Ecto neural progenitor cell (in vitro differentiated cells): ENCODE data around the gene MRPL46.
"Not testable (repeated sequence)": the region's sequence is repeated elsewhere in the genome, so short reads cannot be mapped to it uniquely, and the experiment has no call there.

ENCODE experiments used
- DNase-seq: peaks from one replicate; pipeline ENCODE4 v3.0.0-alpha.2; 2018; ENCODE audit warnings: low spot score

The MRPL46 gene

DNA sequence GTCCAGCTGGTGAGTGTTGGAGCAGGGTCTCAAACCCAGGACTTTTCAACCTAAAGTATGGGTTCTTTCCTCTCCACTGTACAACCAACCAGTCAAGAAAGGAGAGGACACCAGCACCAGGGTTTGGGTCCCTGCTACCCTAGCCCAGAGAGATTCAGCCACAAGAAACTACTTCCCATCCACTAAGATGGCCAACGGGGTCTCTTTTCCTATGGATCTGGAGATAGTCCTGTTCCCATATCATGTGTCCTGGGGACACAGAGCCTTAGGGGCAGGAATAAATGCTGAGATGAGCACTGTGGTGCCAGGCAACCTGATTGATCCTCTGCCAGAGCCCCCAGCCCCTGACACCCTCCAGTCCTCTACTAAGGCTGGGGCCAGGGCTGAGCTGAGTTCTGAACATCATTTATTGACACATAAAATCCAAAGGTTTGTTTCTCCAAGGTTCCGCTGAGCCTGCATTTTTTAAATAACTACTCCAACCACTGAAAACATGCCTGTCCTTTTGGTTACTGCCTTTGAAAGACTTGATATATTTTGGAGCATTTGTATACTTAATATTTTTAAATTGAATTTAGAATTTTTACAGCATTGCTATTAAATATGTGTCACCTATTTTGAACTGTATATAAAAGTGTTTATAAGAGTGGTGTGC, 26.0 kb downstream of the MRPL46 start:
- no peak for DNase-seq

GRCh38 chr15:88440021-88440420, 27.2 kb downstream of the MRPL46 start:
- DNase-seq: no peak

- no peak for DNase-seq
These were observed 29.0 kb downstream of the MRPL46 start for GRCh38 chr15:88438181-88438580.

GRCh38 chr15:88434106-88434505, 33.1 kb downstream of the MRPL46 start:
- not testable (repeated sequence) for DNase-seq

- no peak for DNase-seq
These were observed 34.0 kb downstream of the MRPL46 start for GRCh38 chr15:88433046-88433685.

DNA sequence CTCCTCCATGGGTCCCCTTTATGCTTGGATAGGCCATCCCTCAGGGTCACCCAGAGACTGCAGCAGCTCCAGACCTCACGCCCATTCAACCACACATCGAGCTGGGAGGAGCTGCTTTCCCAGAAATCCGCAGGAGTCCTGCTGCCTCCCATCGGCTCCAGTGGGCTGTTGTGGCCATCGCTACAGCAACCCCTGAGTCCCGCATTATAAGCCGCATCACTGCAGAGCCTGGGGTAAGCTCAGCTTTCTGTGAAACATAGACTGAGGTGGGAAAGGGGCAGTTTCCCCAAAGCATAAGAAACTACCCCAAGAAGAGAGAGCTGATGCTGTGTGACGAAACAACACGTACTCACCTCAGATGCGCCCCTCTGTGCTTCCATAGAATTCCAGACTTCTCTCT, 35.7 kb downstream of the MRPL46 start:
- no peak for DNase-seq

DNA sequence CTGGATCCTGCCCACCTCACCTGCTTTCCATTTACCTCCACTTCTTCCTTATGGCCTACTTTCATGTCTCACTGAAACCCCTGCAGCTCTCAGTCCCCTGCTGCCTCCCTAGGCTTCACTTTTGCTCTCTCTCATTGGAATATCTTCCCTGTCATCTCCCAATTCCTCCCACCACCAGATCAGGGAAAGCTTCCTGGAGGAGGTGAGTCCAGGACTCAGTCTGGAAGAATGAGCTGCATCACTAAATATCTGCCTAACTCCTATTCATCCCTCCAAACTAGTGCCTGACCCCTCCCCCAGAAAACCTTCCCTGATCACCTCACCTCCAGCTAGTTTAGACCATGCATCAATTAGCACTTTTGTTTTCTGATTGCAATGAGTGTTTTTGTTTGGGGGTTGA, 37.1 kb downstream of the MRPL46 start:
- DNase-seq: no peak

GRCh38 chr15:88428805-88429605, 38.2 kb downstream of the MRPL46 start:
- DNase-seq: no peak

- no peak for DNase-seq
These were observed 39.1 kb downstream of the MRPL46 start for GRCh38 chr15:88428053-88428452.

DNA sequence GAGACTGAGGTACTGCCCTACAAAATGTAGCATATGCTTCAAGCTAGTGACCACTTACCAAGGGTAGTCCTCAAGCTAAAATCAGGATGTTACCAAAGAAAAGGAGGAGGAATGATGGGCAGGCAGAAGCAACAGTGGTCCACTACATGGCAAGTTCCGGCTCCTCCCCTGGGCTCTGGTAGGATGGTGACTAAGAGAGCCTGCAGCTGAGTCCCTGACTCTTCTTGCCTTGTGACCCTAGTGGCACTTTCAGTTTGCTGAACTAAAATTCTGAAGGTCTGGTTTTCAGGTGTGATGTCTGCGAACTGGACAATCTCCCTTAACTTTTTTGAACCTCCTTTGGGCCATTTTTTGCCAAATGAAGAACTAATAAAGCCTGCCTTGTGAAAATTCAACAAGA, 40.9 kb downstream of the MRPL46 start:
- DNase-seq: no peak

- no peak for DNase-seq
These were observed 43.9 kb downstream of the MRPL46 start for GRCh38 chr15:88423331-88423730.

GRCh38 chr15:88419830-88420229, 47.4 kb downstream of the MRPL46 start:
- no peak for DNase-seq
